Stimulated activated naive B cell treated with anti-CD40 and anti-IgM and Interleukin-4, amounts not matched to agents 10 μg/mL and 1 μg/mL and 100 μg/mL, for 72 hours (primary cell): ENCODE data around the gene IL15RA.
"Not testable (repeated sequence)": the region's sequence is repeated elsewhere in the genome, so short reads cannot be mapped to it uniquely, and the experiment has no call there.

Source experiments
- ATAC-seq, 2 donors: fragments of 150-1000 bp; cut with Tn5 transposase; replicated peaks; 2 replicates each; pipeline ENCODE4 v1.10.0; 2021; ENCODE audit warnings: moderate library complexity in 1 of 2
- DNase-seq: peaks from one replicate; pipeline ENCODE4 v3.0.0; 2021
- H3K27ac Mint-ChIP-seq: one replicate; pipeline ENCODE4 v1.8.0; 2022; ENCODE audit warnings: mild to moderate bottlenecking, mixed read lengths
- H3K27me3 Mint-ChIP-seq, 2 donors: one replicate each; pipeline ENCODE4 v1.8.0; 2022; ENCODE audit warnings: mixed read lengths in 2 of 2
- H3K36me3 Mint-ChIP-seq, 2 donors: one replicate each; pipeline ENCODE4 v1.8.0; 2022; ENCODE audit warnings: mixed read lengths in 2 of 2, mild to moderate bottlenecking in 1 of 2
- H3K4me1 Mint-ChIP-seq, 2 donors: one replicate each; pipeline ENCODE4 v1.8.0; 2022; ENCODE audit warnings: mixed read lengths in 2 of 2, mild to moderate bottlenecking in 1 of 2
- H3K4me3 Mint-ChIP-seq, 2 donors: one replicate each; pipeline ENCODE4 v1.8.0; 2022; ENCODE audit warnings: mild to moderate bottlenecking in 2 of 2, mixed read lengths in 2 of 2, moderate library complexity in 1 of 2
- H3K9me3 Mint-ChIP-seq, 2 donors: one replicate each; pipeline ENCODE4 v1.8.0; 2022; ENCODE audit warnings: mixed read lengths in 2 of 2, mild to moderate bottlenecking in 1 of 2

Gene IL15RA

DNA sequence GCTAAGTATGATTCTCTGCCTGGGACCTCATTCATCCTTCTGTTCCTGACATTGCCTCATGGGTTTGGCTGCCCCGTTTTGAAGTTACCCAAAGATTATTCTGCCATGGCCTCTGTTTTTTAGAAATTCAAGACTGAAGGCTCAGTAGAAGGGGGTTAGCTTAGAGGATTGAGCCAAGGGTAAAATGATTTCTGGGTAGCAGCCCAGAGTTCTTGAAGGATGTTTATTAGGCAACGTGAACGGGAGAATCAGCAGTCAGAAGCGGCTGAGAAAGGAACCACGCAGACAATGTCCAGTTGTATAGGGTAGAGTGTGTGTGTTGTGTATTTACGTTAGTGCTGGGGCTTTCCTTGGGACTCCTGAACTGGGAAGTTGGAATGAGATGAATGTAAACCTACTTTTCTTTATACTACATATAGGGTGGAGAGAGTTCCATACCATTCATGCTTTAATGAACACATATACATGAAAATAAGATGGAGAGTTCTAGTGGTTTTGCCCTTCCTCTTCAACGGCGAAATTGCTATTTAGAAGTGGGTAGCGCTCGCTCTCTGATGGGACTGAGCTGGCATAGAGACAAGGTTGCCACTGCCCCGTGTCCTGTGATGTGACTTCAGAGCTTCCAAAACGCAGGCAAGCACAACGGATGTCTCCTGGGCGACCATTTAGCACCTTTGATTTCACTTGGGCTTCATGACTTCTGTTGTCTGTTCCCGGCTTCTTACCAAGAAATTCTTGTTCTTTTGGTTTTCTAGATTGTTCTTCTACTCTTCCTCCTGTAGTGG, 35.0 kb upstream of the IL15RA start:
- Mint-ChIP-seq H3K4me3 (no peak overlapping the region), H3K27me3 (no peaks in the 10 kb centered on the region), H3K36me3 (peaks cover 4 to 42% of the 10 kb centered on the region in 2 donors), H3K27ac (peak overlapping the region; percentile 20), H3K9me3 (peaks cover 5 to 9% of the 10 kb centered on the region in 2 donors), H3K4me1 (peaks cover 17 to 28% of the 10 kb centered on the region in 2 donors)
- ATAC-seq (no peak), DNase-seq (no peak)

DNA sequence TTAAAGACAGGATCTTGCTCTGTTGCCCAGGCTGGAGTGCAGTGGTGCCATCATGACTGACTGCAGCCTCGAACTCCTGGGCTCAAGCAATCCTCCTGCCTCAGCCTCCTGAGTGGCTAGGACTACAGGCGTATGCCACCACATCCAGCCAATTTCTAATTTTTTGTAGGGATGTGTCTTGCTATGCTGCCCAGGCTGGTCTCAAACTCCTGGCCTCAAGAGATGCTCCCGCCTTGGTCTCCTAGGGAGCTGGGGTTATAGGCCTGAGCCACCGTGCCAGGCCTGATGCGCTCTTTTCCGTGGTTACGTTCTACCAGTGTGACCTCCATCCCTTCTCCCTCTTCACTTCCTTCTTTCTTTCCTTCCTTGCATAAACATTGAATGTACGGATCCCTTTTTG, 34.2 kb upstream of the IL15RA start:
- no peaks in the 10 kb centered on the region for H3K27me3 Mint-ChIP-seq
- no peak for DNase-seq
- H3K36me3 Mint-ChIP-seq: peaks cover 4 to 50% of the 10 kb centered on the region in 2 donors
- H3K4me3 Mint-ChIP-seq: no peak overlapping the region
- peaks cover 21 to 28% of the 10 kb centered on the region in 2 donors for H3K4me1 Mint-ChIP-seq
- peaks cover 11 to 14% of the 10 kb centered on the region in 2 donors for H3K9me3 Mint-ChIP-seq
- H3K27ac Mint-ChIP-seq: no peak overlapping the region
- no peak for ATAC-seq

DNA sequence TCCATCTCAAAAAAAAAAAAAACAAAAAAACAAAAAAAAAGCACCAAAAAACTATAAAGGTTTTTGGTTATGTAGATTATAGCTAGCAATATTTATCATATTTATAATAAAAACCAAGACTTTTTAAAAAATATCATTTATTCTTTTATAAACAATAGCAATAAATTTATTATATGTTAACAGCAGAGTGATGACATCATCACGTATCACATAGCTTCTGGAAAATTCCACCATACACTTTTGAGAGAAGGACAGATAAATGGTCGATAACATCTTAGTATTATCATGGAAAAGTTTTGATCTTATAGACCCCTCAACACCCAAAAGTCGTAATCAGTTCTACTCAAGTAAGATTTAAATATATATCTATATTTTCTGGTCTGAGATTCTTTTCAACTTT, 33.2 kb upstream of the IL15RA start:
- H3K27me3 Mint-ChIP-seq: no peaks in the 10 kb centered on the region
- peaks cover 11 to 14% of the 10 kb centered on the region in 2 donors for H3K9me3 Mint-ChIP-seq
- no peak overlapping the region for H3K4me3 Mint-ChIP-seq
- H3K4me1 Mint-ChIP-seq: peaks cover 18 to 28% of the 10 kb centered on the region in 2 donors
- no peak overlapping the region for H3K27ac Mint-ChIP-seq
- peaks cover 4 to 45% of the 10 kb centered on the region in 2 donors for H3K36me3 Mint-ChIP-seq
- DNase-seq (no peak), ATAC-seq (no peak)

DNA sequence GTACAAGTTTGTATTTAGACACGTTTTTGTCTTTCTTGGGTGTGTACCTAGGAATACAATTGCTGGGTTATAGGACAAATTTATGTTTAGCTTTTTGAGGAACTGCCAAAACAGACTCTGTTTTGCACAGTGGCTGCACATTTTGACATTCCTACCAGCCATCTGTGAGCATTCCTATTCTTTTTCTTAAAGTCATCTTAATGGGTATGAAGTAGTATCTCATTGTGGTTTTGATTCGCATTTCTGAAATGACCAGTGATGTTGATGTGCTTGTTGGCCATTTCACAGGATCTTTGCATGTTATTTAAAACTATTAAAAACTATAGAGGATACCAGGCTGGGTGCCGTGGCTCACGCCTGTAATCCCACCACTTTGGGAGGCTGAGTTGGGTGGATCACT, 32.6 kb upstream of the IL15RA start:
- DNase-seq (no peak), ATAC-seq (no peak)
- H3K27me3 Mint-ChIP-seq: no peaks in the 10 kb centered on the region
- H3K4me3 Mint-ChIP-seq: no peak overlapping the region
- H3K36me3 Mint-ChIP-seq: peaks cover 4 to 44% of the 10 kb centered on the region in 2 donors
- H3K9me3 Mint-ChIP-seq: peaks cover 11 to 14% of the 10 kb centered on the region in 2 donors
- H3K27ac Mint-ChIP-seq: peak overlapping the region; percentile 42
- H3K4me1 Mint-ChIP-seq: peaks cover 18 to 28% of the 10 kb centered on the region in 2 donors

DNA sequence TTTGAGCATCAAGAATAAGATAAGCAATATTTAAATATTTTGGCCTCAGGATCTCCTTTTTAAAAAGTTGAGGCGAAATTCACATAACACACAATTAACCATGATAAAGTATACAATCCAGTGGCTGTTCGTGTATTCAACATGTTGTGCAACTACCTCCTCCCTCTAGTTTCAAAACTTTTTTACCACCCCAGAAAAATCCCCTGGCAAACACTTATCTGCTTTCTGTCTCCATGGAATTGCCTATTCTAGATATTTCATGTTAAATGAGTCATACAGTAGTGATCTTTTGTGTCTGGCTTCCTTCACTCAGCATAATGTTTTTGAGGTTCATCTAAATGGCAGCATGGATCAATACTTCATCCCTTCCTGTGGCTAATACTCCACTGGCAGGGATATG, 31.8 kb upstream of the IL15RA start:
- no peak for DNase-seq
- Mint-ChIP-seq H3K4me3 (no peak overlapping the region), H3K27ac (peak overlapping the region; percentile 42), H3K4me1 (peaks cover 16 to 19% of the 10 kb centered on the region in 2 donors), H3K27me3 (no peaks in the 10 kb centered on the region), H3K36me3 (peaks cover 3 to 40% of the 10 kb centered on the region in 2 donors), H3K9me3 (peaks cover 11 to 14% of the 10 kb centered on the region in 2 donors)
- ATAC-seq: peak; percentile 68 to 79

DNA sequence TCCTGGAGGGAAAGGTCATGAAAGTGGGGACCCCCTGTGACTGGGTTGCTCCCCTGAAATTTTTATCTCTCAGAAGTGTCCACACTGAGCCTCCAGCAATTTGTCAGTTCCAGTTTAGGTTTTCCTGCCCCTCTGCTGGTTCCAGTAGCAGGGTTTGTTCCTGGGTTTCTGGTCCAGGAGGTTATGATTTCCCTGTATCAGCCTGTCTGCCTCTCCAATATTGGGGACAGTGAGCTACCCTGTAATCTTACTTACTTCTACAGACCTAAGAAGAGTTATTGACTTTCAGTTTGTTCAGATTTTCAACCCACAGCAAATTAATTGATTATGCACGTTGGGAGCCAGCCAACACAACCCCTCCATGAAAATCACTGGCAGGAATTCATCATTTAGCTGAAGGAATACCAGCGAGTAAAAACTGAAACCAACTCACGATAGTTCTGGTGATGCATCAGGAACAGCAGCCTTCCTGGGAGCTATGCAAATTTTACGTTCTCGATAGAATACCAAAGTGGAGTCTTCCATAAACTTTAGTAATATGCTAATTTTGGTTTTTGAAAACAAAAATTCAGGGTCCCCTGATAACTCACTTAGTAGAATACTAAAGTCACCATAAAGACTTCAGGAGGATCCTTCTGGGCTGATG, 31.3 kb upstream of the IL15RA start:
- Mint-ChIP-seq H3K4me3 (no peak overlapping the region), H3K36me3 (peaks cover 3 to 40% of the 10 kb centered on the region in 2 donors), H3K27me3 (no peaks in the 10 kb centered on the region), H3K27ac (no peak overlapping the region), H3K4me1 (peaks cover 16% of the 10 kb centered on the region in 2 donors), H3K9me3 (peaks cover 11 to 14% of the 10 kb centered on the region in 2 donors)
- no peak for DNase-seq
- ATAC-seq: no peak

DNA sequence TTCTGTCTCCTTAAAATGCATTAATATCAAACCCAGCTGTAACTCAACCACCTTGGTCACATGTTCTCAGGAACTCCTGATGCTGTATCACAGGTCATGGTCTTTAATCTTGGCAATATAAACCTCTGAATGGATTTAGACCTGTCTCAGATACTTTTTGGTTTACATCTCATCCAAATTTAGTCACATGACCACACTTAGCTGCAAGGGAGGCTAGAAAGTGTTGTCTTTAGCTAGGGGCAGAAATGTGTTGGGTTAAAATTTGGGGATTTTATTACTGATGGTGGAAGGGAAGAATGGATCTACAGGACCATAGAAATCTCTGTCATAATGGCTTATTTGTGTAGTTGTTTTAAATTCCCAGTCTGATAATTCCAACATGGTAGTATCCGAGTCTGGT, 29.6 kb upstream of the IL15RA start:
- DNase-seq (no peak), ATAC-seq (no peak)
- H3K27me3 Mint-ChIP-seq: no peaks in the 10 kb centered on the region
- H3K4me3 Mint-ChIP-seq: no peak overlapping the region
- H3K27ac Mint-ChIP-seq: no peak overlapping the region
- peaks cover 13 to 16% of the 10 kb centered on the region in 2 donors for H3K4me1 Mint-ChIP-seq
- H3K9me3 Mint-ChIP-seq: peaks cover 11 to 14% of the 10 kb centered on the region in 2 donors
- H3K36me3 Mint-ChIP-seq: peaks cover 3 to 28% of the 10 kb centered on the region in 2 donors

DNA sequence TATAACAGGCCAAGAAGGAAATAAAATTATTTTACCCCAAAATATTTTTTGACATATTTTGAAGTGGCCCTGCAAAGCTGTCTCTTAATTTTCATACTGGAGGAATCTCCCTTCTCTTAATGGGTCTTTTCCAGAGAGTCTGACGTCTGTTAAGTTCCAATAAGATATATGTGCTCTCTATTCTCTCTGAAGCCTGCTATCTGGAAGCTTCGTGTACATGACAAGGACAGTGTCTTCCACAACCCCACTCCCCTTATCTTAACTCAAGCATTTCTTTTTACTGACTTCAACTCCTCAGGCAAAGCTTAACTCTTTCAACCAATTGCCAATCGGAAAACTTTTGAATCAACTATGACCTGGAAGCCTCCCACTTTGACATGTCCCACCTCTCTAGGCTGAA, 29.2 kb upstream of the IL15RA start:
- Mint-ChIP-seq H3K27me3 (no peaks in the 10 kb centered on the region), H3K4me1 (peaks cover 13 to 16% of the 10 kb centered on the region in 2 donors), H3K4me3 (no peak overlapping the region), H3K9me3 (peaks cover 11 to 14% of the 10 kb centered on the region in 2 donors), H3K36me3 (peaks cover 0 to 23% of the 10 kb centered on the region in 2 donors), H3K27ac (no peak overlapping the region)
- ATAC-seq: no peak
- no peak for DNase-seq

DNA sequence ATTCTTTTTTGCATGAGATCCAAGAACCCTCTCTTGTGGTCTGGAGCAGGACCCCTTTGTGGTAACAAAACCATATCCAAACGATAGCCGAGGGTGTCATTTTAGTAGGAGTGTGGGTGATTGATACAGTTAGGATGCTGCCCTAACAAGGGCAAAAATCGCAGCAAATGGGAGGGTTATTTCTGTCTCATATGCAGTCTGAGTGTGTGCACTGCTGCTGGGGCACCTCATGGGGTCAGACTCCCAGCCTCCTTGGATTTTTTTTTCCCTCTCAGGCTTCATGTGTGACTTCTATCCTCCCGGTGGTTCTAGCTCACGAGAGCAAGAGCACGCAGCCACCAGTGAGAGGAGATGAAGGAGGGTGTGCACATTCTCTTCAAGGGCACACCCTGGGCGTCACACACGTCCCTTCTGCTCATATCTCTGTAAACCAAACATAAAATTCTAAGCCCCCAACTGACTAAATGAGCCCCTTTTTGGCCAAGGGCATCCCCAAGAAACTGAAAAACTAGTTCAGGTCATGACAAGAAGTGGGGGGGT, 28.6 kb upstream of the IL15RA start:
- Mint-ChIP-seq H3K4me1 (peaks cover 13 to 16% of the 10 kb centered on the region in 2 donors), H3K36me3 (peaks cover 0 to 17% of the 10 kb centered on the region in 2 donors), H3K27ac (no peak overlapping the region), H3K27me3 (no peaks in the 10 kb centered on the region), H3K9me3 (peaks cover 11 to 14% of the 10 kb centered on the region in 2 donors), H3K4me3 (no peak overlapping the region)
- ATAC-seq: no peak
- no peak for DNase-seq

DNA sequence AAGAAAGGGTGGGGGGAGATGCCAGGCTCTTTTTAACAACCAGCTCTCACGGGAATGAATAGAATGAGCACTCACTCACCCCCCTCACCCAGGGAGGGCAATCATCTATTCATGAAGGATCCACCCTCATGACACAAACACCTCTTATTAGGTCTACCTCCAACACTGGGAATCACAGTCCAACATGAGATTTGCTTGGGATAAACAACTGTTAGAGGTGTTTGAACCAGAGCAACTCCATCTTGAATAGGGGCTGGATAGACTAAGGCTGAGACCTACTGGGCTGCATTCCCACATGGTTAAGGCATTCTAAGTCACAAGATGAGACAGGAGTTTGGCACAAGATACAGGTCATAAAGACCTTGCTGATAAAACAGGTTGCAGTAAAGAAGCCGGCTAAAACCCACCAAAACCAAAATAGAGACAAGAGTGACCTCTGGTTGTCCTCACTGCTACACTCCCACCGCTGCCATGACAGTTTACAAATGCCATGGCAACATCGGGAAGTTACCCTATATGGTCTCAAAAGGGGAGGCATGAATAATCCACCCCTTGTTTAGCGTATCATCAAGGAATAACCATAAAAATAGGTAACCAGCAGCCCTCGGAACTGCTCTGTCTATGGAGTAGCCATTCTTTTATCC, 27.9 kb upstream of the IL15RA start:
- not testable (repeated sequence) for DNase-seq, ATAC-seq, H3K27me3 Mint-ChIP-seq, H3K4me3 Mint-ChIP-seq, H3K27ac Mint-ChIP-seq
- peaks cover 13 to 16% of the 10 kb centered on the region in 2 donors for H3K4me1 Mint-ChIP-seq
- H3K36me3 Mint-ChIP-seq: peaks cover 0 to 17% of the 10 kb centered on the region in 2 donors
- H3K9me3 Mint-ChIP-seq: peaks cover 11 to 14% of the 10 kb centered on the region in 2 donors

DNA sequence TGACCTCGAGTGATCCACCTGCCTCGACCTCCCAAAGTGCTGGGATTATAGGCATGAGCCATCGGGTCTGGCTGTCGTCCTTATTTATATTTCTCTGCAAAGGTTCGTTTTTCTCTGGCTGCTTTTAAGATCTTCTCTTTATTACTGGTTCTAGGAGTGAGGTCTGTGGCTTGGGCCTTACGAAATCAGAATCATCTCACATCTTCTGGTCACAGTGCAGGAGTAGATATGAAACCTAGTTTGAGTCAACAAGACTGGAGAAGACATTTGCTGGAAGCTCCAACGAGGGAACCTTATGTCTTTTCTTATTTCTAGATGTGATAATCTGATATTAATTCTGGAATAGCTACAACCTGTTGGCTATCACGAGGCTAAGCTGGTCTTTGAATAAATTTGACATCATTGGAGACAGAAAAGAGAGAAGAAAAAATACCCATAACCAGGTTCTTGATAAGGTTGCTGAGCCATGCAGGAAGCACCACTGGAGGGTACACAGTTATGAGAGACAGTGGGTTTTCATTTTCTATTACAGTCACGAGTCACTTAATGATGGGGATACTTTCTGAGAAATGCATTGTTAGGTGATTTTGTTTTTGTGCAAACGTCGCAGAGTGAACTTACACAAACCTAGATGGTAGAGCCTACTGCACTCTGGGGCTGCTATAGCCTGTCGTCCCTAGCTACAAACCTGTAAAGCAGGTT, 25.6 kb upstream of the IL15RA start:
- peaks cover 0 to 14% of the 10 kb centered on the region in 2 donors for H3K36me3 Mint-ChIP-seq
- DNase-seq: no peak
- peaks cover 0 to 5% of the 10 kb centered on the region in 2 donors for H3K4me1 Mint-ChIP-seq
- no peak overlapping the region for H3K27ac Mint-ChIP-seq
- peaks cover 8 to 10% of the 10 kb centered on the region in 2 donors for H3K9me3 Mint-ChIP-seq
- H3K27me3 Mint-ChIP-seq: peaks cover 5 to 7% of the 10 kb centered on the region in 2 donors
- H3K4me3 Mint-ChIP-seq: no peak overlapping the region
- ATAC-seq: no peak

DNA sequence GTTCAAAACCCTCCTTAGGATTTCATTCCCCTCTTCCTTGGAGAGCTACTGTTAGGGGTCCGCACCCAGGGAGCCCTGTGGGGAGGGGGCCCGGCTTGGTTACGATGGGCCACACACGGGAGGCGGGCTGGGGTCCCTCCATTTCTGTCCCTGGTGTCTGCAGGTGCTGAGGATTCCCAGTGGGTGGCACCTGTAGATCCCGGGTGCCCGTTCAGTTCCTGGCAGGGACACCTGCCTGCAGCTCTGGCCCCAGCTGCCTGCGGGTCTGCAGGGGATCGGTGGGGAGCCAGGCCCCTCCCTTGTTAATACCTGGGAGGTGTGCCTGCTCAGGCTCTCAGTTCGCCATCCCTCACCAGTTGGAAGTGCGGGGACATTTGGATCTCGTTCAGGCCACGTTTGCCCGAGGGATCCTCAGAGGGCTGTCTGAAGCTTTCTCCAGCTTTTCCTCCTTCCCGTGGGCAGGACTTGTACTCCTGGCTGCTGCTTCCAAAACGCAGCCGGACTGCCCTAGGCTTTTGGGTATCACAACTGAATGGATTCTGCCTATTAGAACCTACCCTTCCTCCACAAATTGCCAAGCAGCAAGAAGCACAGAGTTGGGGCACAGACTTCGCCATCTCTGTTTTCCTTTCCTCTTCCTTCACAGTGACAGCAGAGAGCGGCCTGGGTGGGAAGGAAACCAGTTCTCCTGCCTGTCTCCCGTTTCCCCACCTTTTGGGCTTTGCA, 22.3 kb upstream of the IL15RA start:
- Mint-ChIP-seq H3K27ac (no peak overlapping the region), H3K9me3 (no peaks in the 10 kb centered on the region), H3K36me3 (no peaks in the 10 kb centered on the region), H3K4me3 (no peak overlapping the region), H3K4me1 (no peaks in the 10 kb centered on the region), H3K27me3 (peaks cover 5 to 7% of the 10 kb centered on the region in 2 donors)
- no peak for ATAC-seq
- no peak for DNase-seq

DNA sequence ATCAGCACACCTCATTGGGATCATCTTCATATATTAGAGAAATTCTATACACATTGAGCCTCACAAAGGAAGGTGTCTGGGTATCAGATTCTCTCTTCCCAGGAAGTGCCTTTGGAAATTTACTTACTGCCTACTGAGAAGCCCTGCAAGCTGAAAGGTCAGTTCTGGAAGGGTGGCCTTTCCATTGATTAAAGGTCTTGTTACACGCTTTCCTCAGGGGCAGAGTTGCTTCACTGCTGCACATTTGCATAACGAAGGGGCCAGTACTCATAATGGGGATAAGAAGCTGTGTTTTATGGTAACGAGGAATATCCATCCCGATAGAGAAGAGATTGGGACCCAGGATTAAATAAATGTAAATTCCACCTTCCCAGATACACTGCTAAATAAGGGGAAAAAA, 19.4 kb upstream of the IL15RA start:
- Mint-ChIP-seq H3K36me3 (peaks cover 6 to 9% of the 10 kb centered on the region in 2 donors), H3K4me3 (no peak overlapping the region), H3K4me1 (no peaks in the 10 kb centered on the region), H3K27me3 (peaks cover 13% of the 10 kb centered on the region in 2 donors), H3K9me3 (peaks cover 9% of the 10 kb centered on the region in 2 donors), H3K27ac (no peak overlapping the region)
- ATAC-seq (no peak), DNase-seq (no peak)
